ENCODE measurements around the gene COL17A1.

DNA sequence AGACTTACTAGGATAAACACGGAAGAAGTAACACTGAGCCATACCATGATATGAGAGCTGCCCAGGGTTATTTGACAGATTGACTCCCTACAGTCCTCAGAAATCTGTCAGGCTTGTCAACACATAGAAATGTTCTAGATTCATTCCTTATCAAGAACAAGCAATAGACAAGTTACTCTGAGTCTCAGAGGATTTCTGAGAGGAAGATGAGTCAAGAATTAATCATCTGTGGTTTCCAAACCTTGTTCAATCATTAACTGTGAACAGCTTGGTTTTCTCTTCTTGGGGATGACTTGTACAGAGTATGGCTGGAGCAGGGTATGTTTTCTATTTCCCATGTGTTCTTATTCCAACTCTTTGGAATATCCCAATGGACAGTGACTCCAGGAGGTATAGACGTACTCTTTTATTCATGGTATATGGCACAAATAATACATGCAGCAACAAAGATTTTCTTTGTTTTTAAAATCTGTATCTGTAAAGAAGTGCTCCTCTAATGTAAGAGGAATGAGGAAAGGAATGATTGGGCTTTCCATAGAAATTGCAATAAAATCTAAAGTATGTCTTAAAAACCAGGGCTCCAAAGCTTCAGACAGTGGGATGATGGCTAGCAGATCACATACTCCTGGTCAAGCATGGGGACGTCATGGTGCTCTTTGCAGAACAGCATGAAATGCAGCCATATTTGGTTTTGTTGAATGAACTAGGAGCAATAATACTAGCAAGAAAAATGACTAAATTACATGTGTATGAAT is 24.4 kb upstream of the COL17A1 start:
- TF ChIP-seq, protein P1, sequence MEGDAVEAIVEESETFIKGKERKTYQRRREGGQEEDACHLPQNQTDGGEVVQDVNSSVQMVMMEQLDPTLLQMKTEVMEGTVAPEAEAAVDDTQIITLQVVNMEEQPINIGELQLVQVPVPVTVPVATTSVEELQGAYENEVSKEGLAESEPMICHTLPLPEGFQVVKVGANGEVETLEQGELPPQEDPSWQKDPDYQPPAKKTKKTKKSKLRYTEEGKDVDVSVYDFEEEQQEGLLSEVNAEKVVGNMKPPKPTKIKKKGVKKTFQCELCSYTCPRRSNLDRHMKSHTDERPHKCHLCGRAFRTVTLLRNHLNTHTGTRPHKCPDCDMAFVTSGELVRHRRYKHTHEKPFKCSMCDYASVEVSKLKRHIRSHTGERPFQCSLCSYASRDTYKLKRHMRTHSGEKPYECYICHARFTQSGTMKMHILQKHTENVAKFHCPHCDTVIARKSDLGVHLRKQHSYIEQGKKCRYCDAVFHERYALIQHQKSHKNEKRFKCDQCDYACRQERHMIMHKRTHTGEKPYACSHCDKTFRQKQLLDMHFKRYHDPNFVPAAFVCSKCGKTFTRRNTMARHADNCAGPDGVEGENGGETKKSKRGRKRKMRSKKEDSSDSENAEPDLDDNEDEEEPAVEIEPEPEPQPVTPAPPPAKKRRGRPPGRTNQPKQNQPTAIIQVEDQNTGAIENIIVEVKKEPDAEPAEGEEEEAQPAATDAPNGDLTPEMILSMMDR (IDR thresholded peaks at IDR 0.05): no peak
- no peak for TF ChIP-seq POLR2A (IDR thresholded peaks at IDR 0.05)
- no peak for TF ChIP-seq EP300 (IDR thresholded peaks at IDR 0.05; ENCODE audit: low read depth)

Measured in transverse colon (tissue), 3 donors.